Muscle layer of duodenum (tissue), 2 donors: Measurements from ENCODE around the gene EHHADH.
"Not testable (repeated sequence)": the region's sequence is repeated elsewhere in the genome, so short reads cannot be mapped to it uniquely, and the experiment has no call there.

Source experiments
- H3K27ac ChIP-seq: one replicate; pipeline ENCODE4 v1.7.0; 2013; ENCODE audit warnings: mild to moderate bottlenecking, low read length
- H3K27me3 ChIP-seq: one replicate; pipeline ENCODE4 v1.7.0; 2013; ENCODE audit warnings: low read depth, mild to moderate bottlenecking, control low read depth, low read length
- H3K36me3 ChIP-seq, 2 donors: one replicate each; pipeline ENCODE4 v1.7.0; 2013; ENCODE audit warnings: low read length in 2 of 2, control low read depth in 1 of 2, mild to moderate bottlenecking in 1 of 2; ENCODE audit not compliant: insufficient read depth in 2 of 2, control insufficient read depth in 1 of 2
- H3K4me1 ChIP-seq, 2 donors: one replicate each; pipeline ENCODE4 v1.7.0; 2013; ENCODE audit warnings: low read length in 2 of 2, mild to moderate bottlenecking in 2 of 2, control low read depth in 1 of 2, moderate library complexity in 1 of 2; ENCODE audit not compliant: insufficient read depth in 2 of 2, control insufficient read depth in 1 of 2
- H3K4me3 ChIP-seq, 2 donors: one replicate each; pipeline ENCODE4 v1.7.0; 2013; ENCODE audit warnings: low read length in 2 of 2, low read depth in 1 of 2, mild to moderate bottlenecking in 1 of 2
- H3K9me3 ChIP-seq, 2 donors: one replicate each; pipeline ENCODE4 v1.7.0; 2013; ENCODE audit warnings: low read length in 2 of 2, control low read depth in 1 of 2, mild to moderate bottlenecking in 1 of 2; ENCODE audit not compliant: control insufficient read depth in 1 of 2
- donor health status: healthy.

EHHADH gene

DNA sequence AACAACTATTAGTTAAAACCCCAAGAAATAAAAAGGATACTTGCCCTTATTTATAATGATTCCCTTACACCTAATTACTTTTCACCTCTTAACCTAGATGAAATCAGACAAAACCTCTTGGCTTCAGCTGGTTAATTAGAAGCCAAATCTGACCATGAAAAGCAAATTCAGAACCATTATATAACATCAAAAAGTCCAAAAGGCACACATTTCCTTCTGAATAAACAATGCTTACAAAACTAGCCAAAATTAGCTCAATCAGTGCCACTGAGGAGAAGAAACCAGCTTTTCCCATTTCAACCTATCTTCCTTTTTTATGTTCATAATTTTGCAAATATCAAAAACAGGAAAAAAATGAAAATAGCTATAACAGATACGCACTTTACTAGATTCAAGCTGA, 3.2 kb downstream of the EHHADH start:
- Histone ChIP-seq H3K36me3 (peaks cover 3 to 13% of the 10 kb centered on the region in 2 donors), H3K4me3 (no peak overlapping the region), H3K9me3 (no peaks in the 10 kb centered on the region), H3K27ac (no peak overlapping the region), H3K4me1 (no peaks in the 10 kb centered on the region), H3K27me3 (no peaks in the 10 kb centered on the region)

DNA sequence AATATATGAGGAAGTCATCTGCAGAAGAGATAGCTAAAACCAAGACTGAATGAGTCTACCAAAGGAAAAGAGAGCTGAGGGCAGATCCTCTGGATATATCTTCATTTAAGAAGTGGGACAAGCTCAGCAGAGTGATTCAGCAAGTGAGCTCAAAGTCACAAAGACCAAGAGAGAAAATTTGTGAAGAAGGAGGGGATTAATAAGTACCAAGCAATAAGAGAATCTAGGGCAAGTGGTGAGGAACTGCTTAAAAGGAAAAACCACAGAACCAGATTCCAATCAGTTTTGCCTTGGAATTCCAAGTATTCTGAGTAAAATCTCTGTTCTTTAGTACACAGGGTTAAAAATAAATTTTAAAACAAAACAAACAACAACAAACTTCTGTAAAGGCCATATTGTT, 3.6 kb downstream of the EHHADH start:
- Histone ChIP-seq H3K27me3 (no peaks in the 10 kb centered on the region), H3K36me3 (peaks cover 3 to 13% of the 10 kb centered on the region in 2 donors), H3K4me3 (no peak overlapping the region), H3K9me3 (no peaks in the 10 kb centered on the region), H3K4me1 (no peaks in the 10 kb centered on the region), H3K27ac (no peak overlapping the region)

DNA sequence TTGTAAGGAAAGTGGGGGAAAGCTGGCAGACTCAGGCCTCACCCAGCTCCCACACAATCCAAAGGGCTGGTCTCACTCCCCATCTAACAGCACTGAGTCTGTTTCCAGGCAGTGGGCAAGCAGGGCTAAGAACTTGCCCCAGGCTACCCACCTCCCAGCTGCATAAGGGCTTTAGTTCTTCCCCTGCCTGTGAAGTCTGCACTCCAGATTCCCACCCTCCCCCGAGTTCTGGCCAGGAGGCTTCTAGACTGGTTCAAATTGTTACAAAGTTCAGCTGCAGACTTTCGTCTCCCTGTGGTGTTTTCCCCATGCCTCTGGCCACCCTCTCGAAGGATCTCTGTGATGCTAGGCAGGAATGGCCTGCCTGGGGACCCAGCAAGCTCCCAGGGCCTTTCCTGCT, 11.2 kb downstream of the EHHADH start:
- peaks cover 0 to 15% of the 10 kb centered on the region in 2 donors for H3K9me3 ChIP-seq
- H3K4me1 ChIP-seq = no peaks in the 10 kb centered on the region
- no peak overlapping the region for H3K27ac ChIP-seq
- no peak overlapping the region for H3K4me3 ChIP-seq
- peaks cover 0 to 11% of the 10 kb centered on the region in 2 donors for H3K36me3 ChIP-seq
- no peaks in the 10 kb centered on the region for H3K27me3 ChIP-seq

DNA sequence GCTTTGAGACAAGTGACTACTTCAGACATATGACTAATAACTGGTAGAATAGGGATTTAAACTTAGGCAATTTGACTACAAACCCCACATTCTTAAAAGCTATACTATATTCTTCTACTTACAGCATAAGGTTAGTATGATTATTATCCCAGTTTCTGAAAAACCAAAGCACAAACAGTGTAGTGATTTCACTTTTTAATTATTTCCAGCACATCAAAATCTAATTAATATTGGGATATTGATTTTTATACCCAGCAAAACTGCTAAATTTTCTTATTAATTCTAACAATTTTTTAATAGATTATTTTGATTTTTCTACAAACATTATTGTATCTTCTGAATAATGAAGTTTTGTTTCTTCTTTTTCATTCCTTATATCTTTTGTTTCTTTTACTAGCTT, 16.9 kb downstream of the EHHADH start:
- Histone ChIP-seq H3K4me3 (no peak overlapping the region), H3K36me3 (peaks cover 9 to 20% of the 10 kb centered on the region in 2 donors), H3K27me3 (no peaks in the 10 kb centered on the region), H3K4me1 (no peaks in the 10 kb centered on the region), H3K27ac (no peak overlapping the region), H3K9me3 (peaks cover 4 to 17% of the 10 kb centered on the region in 2 donors)

DNA sequence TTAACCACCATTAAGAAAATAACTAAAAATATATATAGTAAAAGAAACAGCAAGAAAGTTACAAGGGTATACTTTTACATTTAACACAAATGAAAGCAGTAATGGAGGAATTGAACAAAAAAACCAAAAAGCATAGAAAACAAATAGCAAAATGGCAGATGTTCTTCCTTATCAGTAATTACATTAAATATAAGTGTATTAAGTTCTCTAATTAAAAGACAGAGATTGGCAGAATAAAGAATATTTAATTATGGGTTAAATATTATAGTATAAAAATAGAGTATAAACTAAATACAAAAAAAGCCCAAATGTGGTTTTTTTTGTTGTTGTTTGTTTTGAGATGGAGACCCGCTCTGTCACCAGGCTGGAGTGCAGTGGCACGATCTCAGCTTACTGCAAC, 20.5 kb downstream of the EHHADH start:
- Histone ChIP-seq H3K4me1 (no peaks in the 10 kb centered on the region), H3K9me3 (peaks cover 4 to 14% of the 10 kb centered on the region in 2 donors), H3K4me3 (no peak overlapping the region), H3K27ac (no peak overlapping the region), H3K36me3 (peaks cover 9 to 27% of the 10 kb centered on the region in 2 donors), H3K27me3 (no peaks in the 10 kb centered on the region)

DNA sequence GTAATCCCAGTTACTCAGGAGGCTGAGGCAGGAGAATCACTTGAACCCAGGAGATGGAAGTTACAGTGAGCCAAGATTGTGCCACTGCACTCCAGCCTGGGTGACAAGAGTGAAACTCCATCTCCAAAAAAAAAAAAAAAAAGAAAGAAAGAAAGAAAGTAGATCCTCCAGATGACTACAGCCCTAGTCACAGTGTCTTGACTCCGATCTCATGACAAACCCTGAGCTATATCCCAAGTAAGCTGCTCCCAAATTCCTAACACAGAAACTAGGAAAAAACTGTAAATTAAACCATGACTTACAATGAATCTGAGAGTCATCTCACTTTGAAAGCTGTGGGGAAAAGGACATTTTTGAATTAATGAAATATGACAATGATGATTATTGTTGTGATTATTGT, 27.3 kb downstream of the EHHADH start:
- not testable (repeated sequence) for H3K4me1 ChIP-seq, H3K27ac ChIP-seq
- H3K36me3 ChIP-seq = peaks cover 0 to 10% of the 10 kb centered on the region in 2 donors

DNA sequence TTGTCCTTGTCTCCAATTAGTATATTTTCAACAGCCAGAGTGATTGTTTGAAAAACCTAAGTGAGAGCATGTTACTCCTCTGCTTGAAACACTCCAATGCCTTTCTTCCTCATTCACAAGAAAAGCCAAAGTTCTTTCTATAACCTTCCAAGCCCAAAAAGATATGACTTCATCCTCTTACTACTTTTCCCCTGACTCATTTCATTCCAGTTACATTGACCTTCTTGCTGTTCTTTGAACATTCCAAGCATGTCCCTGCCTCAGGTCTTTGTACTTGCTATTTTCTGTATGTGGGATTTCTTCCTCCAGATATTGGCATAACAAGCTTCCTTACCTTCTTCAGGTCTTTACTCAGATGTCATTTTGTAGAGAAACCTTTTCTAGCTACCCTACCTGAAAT, 28.3 kb downstream of the EHHADH start:
- Histone ChIP-seq H3K9me3 (no peaks in the 10 kb centered on the region), H3K27me3 (no peaks in the 10 kb centered on the region), H3K4me1 (no peaks in the 10 kb centered on the region), H3K4me3 (no peak overlapping the region), H3K27ac (no peak overlapping the region), H3K36me3 (peaks cover 0 to 10% of the 10 kb centered on the region in 2 donors)

More for the DNA sequence above, 27.3 kb downstream of the EHHADH start:
- not testable (repeated sequence) for H3K9me3 ChIP-seq, H3K4me3 ChIP-seq, H3K27me3 ChIP-seq

DNA sequence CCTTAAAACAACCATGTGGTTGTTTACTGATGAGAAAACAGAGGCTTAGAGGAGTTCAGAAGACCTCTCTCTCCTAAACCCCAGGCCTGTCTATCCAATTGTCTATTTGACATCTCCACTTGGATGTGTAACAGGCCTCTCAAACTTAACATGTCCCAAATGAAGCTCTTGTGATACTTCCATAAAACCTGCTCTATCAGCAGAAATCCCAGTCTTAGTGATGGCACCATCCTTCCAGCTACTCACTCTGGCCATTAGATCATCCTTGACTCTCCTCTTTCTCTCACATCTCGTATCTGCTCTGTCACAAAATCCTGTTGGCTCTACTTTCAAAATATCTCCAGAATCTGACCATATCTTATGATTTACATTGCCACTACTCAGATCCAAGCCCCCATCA, 28.8 kb downstream of the EHHADH start:
- Histone ChIP-seq H3K27me3 (no peaks in the 10 kb centered on the region), H3K36me3 (peaks cover 0 to 10% of the 10 kb centered on the region in 2 donors), H3K4me3 (no peak overlapping the region), H3K4me1 (no peaks in the 10 kb centered on the region), H3K9me3 (no peaks in the 10 kb centered on the region), H3K27ac (no peak overlapping the region)

DNA sequence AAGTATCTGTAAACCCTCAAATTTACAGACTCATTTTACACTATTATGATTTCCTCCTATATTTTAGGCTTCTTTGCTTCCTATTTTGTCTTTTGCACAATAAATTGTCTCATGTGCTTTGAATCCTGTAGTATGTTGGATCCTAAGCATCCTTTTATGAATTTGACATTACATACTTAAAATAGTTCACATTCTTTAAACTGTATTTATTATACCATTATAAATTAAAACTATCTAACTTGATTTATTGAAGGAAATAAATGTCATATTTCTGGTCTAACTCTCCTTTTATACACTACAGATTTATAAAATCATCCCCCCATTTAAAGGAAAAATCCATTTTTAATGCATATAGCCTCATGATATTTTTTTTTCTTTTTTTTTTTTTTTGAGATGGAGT, 32.6 kb downstream of the EHHADH start:
- H3K9me3 ChIP-seq = no peaks in the 10 kb centered on the region
- no peak overlapping the region for H3K27ac ChIP-seq
- no peaks in the 10 kb centered on the region for H3K4me1 ChIP-seq
- H3K27me3 ChIP-seq = no peaks in the 10 kb centered on the region
- H3K36me3 ChIP-seq = peaks cover 0 to 8% of the 10 kb centered on the region in 2 donors
- H3K4me3 ChIP-seq = no peak overlapping the region

DNA sequence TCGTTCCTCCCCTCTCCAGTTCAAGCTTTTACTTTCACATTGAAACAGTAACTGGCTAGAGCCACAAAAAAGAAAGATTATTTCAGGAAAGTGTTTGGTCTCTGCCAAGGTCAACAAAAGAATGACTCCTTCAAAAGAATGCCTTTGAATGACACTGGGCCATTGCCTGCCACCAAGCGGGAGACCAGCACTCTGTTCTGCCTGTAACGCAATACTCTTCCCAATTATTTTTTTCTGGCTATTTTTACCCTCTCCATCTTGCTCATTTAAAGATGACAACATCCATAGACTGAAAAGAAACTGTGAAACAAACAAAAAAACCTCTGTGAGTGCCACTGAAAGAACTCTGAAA, 37.3 kb downstream of the EHHADH start:
- Histone ChIP-seq H3K27ac (peak overlapping the region; percentile 10), H3K4me1 (no peaks in the 10 kb centered on the region), H3K36me3 (peaks cover 0 to 7% of the 10 kb centered on the region in 2 donors), H3K4me3 (peak overlapping the region; percentile 2 to 11), H3K9me3 (no peaks in the 10 kb centered on the region), H3K27me3 (no peaks in the 10 kb centered on the region)

DNA sequence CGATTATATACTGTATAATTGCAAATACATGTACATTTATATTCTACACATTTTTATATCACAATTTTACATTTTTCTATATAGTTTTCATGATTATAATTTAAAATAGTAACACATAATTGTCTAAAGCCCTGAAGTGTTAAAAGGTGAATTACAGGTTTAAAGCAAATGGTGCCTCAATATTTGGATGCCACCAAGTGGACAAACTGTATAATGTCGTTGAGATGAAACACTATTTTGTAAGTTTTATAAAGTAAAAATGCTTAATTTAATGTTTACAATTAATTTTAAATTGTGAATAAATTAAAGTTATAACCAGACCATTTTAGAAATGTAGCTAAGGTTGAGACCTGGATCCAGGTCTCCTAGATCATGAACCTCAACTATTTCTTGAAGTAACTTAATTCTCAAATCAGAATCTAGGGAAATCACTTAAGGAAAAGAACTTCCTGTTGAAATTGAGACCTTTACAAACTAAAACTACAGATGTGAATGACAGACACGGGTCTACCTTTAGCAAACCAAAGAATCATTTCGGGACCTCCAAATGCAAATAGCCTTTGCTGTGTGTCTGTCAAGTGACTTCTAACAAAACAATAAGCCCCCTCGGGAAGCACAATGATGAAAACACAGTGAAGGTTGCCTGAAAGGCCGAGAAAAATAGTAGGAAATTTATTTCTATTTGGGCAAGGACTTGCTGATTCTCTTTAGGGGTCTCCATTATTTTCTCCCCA, 37.8 kb downstream of the EHHADH start:
- no peaks in the 10 kb centered on the region for H3K9me3 ChIP-seq
- peak overlapping the region; percentile 2 to 11 for H3K4me3 ChIP-seq
- H3K27me3 ChIP-seq = no peaks in the 10 kb centered on the region
- H3K27ac ChIP-seq = peak overlapping the region; percentile 10
- H3K4me1 ChIP-seq = no peaks in the 10 kb centered on the region
- peaks cover 0 to 7% of the 10 kb centered on the region in 2 donors for H3K36me3 ChIP-seq

DNA sequence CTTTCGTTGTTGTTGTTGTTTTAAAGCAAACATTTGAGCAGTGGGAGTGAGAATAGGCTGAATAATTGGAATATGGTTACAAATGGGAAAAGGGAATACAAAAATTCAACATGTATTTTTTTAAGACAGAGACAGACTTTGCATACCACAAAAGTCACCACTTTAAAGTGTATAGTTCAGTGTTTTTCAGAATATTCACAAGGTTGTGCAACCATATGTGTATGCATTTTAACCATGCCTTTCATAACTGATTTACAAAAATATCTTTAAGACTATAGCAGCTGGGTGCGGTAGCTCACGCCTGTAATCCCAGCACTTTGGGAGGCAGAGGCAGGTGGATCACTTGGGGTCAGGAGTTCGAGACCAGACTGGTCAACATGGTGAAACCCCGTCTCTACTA, 41.3 kb downstream of the EHHADH start:
- Histone ChIP-seq H3K4me3 (no peak overlapping the region), H3K36me3 (peaks cover 0 to 7% of the 10 kb centered on the region in 2 donors), H3K9me3 (no peaks in the 10 kb centered on the region), H3K27ac (no peak overlapping the region), H3K27me3 (no peaks in the 10 kb centered on the region), H3K4me1 (no peaks in the 10 kb centered on the region)
